ENCODE measurements around the gene PINK1.
A peak's percentile ranks its signal among the peaks of the same experiment; 100 is the strongest.
"Not testable (repeated sequence)": the region's sequence is repeated elsewhere in the genome, so short reads cannot be mapped to it uniquely, and the experiment has no call there.

Gene PINK1

DNA sequence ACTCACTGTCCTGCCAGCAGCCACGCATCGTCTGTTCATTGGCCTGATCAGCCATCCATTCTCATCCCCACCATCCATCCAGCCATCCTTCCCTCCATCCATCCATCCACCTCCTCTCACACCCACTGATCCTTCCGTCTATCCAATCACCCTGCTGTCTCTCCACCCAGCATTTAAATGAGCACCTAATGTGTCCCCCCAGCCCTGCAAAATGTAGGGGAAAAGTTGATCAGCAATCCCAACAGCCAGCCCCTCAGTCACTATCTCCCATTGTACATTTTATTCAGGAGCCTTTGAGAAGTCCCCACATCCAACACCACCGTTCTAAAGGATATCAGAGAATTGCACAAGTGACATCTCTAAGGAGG is 39.0 kb downstream of the PINK1 start:
- Histone ChIP-seq H3K27me3 (ENCODE audit: insufficient read depth, low read depth) (peaks cover 65% of the 10 kb centered on the region), H3K4me2 (no peak overlapping the region), H2AFZ (ENCODE audit: low read depth) (no peak overlapping the region), H3K79me2 (ENCODE audit: insufficient read depth, low read depth) (no peaks in the 10 kb centered on the region), H3K4me3 (IDR thresholded peaks at IDR 0.05; ENCODE audit: insufficient read depth, low read depth, low read length) (no peak overlapping the region), H4K20me1 (ENCODE audit: insufficient read depth) (no peaks in the 10 kb centered on the region), H3K9ac (no peak overlapping the region), H3K4me1 (ENCODE audit: low read depth, poor library complexity, severe bottlenecking) (no peaks in the 10 kb centered on the region), H3K27ac (no peak overlapping the region), H3K36me3 (ENCODE audit: insufficient read depth) (no peaks in the 10 kb centered on the region)
- TF ChIP-seq, protein P1, sequence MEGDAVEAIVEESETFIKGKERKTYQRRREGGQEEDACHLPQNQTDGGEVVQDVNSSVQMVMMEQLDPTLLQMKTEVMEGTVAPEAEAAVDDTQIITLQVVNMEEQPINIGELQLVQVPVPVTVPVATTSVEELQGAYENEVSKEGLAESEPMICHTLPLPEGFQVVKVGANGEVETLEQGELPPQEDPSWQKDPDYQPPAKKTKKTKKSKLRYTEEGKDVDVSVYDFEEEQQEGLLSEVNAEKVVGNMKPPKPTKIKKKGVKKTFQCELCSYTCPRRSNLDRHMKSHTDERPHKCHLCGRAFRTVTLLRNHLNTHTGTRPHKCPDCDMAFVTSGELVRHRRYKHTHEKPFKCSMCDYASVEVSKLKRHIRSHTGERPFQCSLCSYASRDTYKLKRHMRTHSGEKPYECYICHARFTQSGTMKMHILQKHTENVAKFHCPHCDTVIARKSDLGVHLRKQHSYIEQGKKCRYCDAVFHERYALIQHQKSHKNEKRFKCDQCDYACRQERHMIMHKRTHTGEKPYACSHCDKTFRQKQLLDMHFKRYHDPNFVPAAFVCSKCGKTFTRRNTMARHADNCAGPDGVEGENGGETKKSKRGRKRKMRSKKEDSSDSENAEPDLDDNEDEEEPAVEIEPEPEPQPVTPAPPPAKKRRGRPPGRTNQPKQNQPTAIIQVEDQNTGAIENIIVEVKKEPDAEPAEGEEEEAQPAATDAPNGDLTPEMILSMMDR (conservative IDR thresholded peaks at IDR 0.05; ENCODE audit: low read depth, low read length), result no peak

DNA sequence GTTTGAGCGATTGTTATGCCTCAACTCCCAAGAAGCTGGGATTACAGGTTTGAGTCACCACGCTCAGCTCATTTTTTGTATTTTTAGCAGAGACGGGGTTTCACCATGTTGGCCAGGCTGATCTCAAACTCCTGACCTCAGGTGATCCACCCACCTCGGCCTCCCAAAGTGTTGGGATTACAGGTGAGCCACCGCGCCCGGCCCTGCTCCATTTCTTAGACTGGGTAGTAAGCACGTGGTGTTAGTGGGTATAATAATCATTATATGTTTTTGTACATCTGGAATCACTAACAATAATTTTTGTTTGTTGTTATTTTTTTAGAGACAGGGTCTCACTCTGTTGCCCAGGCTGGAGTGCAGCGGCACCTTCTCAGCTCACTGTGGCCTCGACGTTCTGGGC is 40.4 kb downstream of the PINK1 start:
- not testable (repeated sequence) for H3K4me3 ChIP-seq (IDR thresholded peaks at IDR 0.05; ENCODE audit: insufficient read depth, low read depth, low read length); H4K20me1 ChIP-seq (ENCODE audit: insufficient read depth)

DNA sequence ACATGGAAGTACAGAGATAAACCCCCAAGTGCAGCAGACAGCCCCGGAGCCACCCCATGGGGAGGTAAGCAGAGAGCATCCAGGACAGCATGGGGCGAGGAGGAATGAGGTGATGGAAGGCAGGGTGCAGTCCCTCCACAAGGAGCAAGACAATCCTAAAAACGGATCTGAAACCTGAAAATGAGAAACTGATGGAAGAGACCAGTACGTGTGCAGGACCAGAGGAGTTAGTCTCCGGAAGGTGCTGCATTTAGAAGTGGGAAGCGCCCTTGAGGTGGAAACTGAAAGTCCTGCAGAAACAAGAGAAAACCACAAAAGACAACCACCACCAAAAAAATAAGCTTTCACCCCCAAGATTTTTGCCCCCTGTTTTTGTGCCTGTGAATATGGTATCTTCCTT is 45.3 kb downstream of the PINK1 start:
- Histone ChIP-seq H3K4me1 (ENCODE audit: low read depth, poor library complexity, severe bottlenecking) (peaks cover 19% of the 10 kb centered on the region), H2AFZ (ENCODE audit: low read depth) (no peak overlapping the region), H3K36me3 (ENCODE audit: insufficient read depth) (no peaks in the 10 kb centered on the region), H3K79me2 (ENCODE audit: insufficient read depth, low read depth) (no peaks in the 10 kb centered on the region), H3K9ac (no peak overlapping the region), H4K20me1 (ENCODE audit: insufficient read depth) (no peaks in the 10 kb centered on the region), H3K4me3 (IDR thresholded peaks at IDR 0.05; ENCODE audit: insufficient read depth, low read depth, low read length) (no peak overlapping the region), H3K4me2 (peak overlapping the region; percentile 61; the same call in 1 of the 2 replicates), H3K27ac (no peak overlapping the region), H3K27me3 (ENCODE audit: insufficient read depth, low read depth) (peaks cover 91% of the 10 kb centered on the region)
- TF ChIP-seq, protein P1 (conservative IDR thresholded peaks at IDR 0.05; ENCODE audit: low read depth, low read length), result no peak

More for the DNA sequence above, 40.4 kb downstream of the PINK1 start:
- H3K79me2 ChIP-seq (ENCODE audit: insufficient read depth, low read depth); H3K9ac ChIP-seq; H3K27ac ChIP-seq; H3K4me2 ChIP-seq; H3K36me3 ChIP-seq (ENCODE audit: insufficient read depth); H2AFZ ChIP-seq (ENCODE audit: low read depth): not testable (repeated sequence)
- peaks cover 78% of the 10 kb centered on the region for H3K27me3 ChIP-seq (ENCODE audit: insufficient read depth, low read depth)
- H3K4me1 ChIP-seq (ENCODE audit: low read depth, poor library complexity, severe bottlenecking), result peaks cover 10% of the 10 kb centered on the region

DNA sequence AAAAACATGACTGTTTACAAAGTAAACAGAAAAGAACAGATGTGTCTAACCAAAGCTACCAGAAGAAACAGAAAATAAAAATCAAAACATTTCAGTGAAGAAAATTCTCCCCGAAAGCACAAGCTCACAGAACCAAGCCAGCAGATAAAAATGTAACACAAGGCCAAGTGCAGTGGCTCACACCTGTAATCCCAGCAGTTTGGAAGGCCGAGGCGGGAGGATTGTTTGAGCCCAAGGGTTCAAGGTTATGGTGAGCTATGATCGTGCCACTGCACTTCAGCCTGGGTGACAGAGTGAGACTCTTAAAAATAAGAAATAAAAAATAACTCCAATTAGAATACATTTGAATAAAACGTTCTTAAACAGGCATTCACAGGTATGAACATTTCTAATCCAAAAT is 47.0 kb downstream of the PINK1 start:
- H3K27ac ChIP-seq, result no peak overlapping the region
- H2AFZ ChIP-seq (ENCODE audit: low read depth), result no peak overlapping the region
- no peaks in the 10 kb centered on the region for H3K36me3 ChIP-seq (ENCODE audit: insufficient read depth)
- H3K79me2 ChIP-seq (ENCODE audit: insufficient read depth, low read depth), result no peaks in the 10 kb centered on the region
- TF ChIP-seq, protein P1 (conservative IDR thresholded peaks at IDR 0.05; ENCODE audit: low read depth, low read length), result no peak
- peaks cover 87% of the 10 kb centered on the region for H3K27me3 ChIP-seq (ENCODE audit: insufficient read depth, low read depth)
- H4K20me1 ChIP-seq (ENCODE audit: insufficient read depth), result no peaks in the 10 kb centered on the region
- no peak overlapping the region for H3K9ac ChIP-seq
- H3K4me3 ChIP-seq (IDR thresholded peaks at IDR 0.05; ENCODE audit: insufficient read depth, low read depth, low read length), result no peak overlapping the region
- no peak overlapping the region for H3K4me2 ChIP-seq
- H3K4me1 ChIP-seq (ENCODE audit: low read depth, poor library complexity, severe bottlenecking), result peaks cover 19% of the 10 kb centered on the region

DNA sequence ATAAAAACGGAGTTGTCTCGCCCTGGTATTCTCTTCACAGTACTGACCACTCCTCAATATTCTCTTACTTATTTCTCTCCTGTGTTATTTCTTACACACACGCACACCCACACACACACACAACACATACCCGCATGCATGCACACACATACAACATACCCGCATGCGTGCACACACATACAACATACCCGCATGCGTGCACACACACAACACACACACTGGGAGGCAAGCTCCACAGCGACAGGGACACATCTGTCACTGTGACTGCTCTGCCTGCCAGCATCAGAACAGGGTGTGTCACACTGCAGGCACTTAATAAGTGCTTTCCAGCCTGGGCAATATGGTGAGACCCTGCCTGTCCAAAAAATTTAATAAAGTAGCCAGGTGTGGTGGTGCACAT is 48.7 kb downstream of the PINK1 start:
- Histone ChIP-seq H3K9ac (no peak overlapping the region), H3K79me2 (ENCODE audit: insufficient read depth, low read depth) (no peaks in the 10 kb centered on the region), H2AFZ (ENCODE audit: low read depth) (no peak overlapping the region), H3K27me3 (ENCODE audit: insufficient read depth, low read depth) (peaks cover 86% of the 10 kb centered on the region), H3K27ac (no peak overlapping the region), H3K4me1 (ENCODE audit: low read depth, poor library complexity, severe bottlenecking) (peaks cover 19% of the 10 kb centered on the region), H3K36me3 (ENCODE audit: insufficient read depth) (no peaks in the 10 kb centered on the region), H3K4me2 (no peak overlapping the region), H4K20me1 (ENCODE audit: insufficient read depth) (no peaks in the 10 kb centered on the region), H3K4me3 (IDR thresholded peaks at IDR 0.05; ENCODE audit: insufficient read depth, low read depth, low read length) (no peak overlapping the region)
- TF ChIP-seq, protein P1 (conservative IDR thresholded peaks at IDR 0.05; ENCODE audit: low read depth, low read length), result no peak

Data from KMS-11 (cell line).